T47D (cell line): Measurements from ENCODE around the gene CRTC1.

Source experiments
- DNase-seq, 2 experiments: peaks; one replicate each; pipeline versions ENCODE4 v3.0.0 to v3.0.0-alpha.2; 2011 to 2012; ENCODE audit warnings: low read depth in 1 of 2, low spot score in 1 of 2
- JUND ChIP-seq: IDR thresholded peaks from 2 replicates; pipeline ENCODE4 v1.6.1; 2012; ENCODE audit warnings: low read depth
- in situ Hi-C: cut with HindIII; loops from 2 replicates; pipeline ENCODE4 v1.10.0; 2016; ENCODE audit warnings: low sequenced_read_pairs, low pct_unique_long_range_greater_than_20kb

The CRTC1 gene

GRCh38 chr19:18656337-18657086 is 27.0 kb upstream of the CRTC1 start:
- TF ChIP-seq JUND = no peak
- in situ Hi-C loops = no loop called here

GRCh38 chr19:18657590-18658365 is 25.7 kb upstream of the CRTC1 start:
- in situ Hi-C loops = no loop called here

More at GRCh38 chr19:18656337-18657086, 27.0 kb upstream of the CRTC1 start:
- DNase-seq = no peak

GRCh38 chr19:18658366-18658855 is 25.1 kb upstream of the CRTC1 start:
- in situ Hi-C loops = no loop called here
- DNase-seq = no peak
- TF ChIP-seq JUND = no peak

More at GRCh38 chr19:18657590-18658365, 25.7 kb upstream of the CRTC1 start:
- no peak for DNase-seq
- TF ChIP-seq JUND = no peak

- TF ChIP-seq JUND = no peak
- in situ Hi-C loops = no loop called here
- DNase-seq = no peak
Measured at GRCh38 chr19:18659281-18660050, 24.0 kb upstream of the CRTC1 start.

GRCh38 chr19:18660051-18660910 is 23.2 kb upstream of the CRTC1 start:
- DNase-seq = no peak
- in situ Hi-C loops = no loop called here
- no peak for TF ChIP-seq JUND

GRCh38 chr19:18660939-18661670 is 22.4 kb upstream of the CRTC1 start:
- no peak for DNase-seq
- in situ Hi-C loops = no loop called here
- TF ChIP-seq JUND = no peak

GRCh38 chr19:18662972-18663732 is 20.3 kb upstream of the CRTC1 start:
- DNase-seq = no peak
- TF ChIP-seq JUND = no peak
- in situ Hi-C loops = no loop called here

- no peak for DNase-seq
- in situ Hi-C loops = no loop called here
- TF ChIP-seq JUND = no peak
Measured at GRCh38 chr19:18663940-18664530, 19.4 kb upstream of the CRTC1 start.

- DNase-seq = no peak
- no peak for TF ChIP-seq JUND
- in situ Hi-C loops = no loop called here
Measured at GRCh38 chr19:18665771-18666202, 17.7 kb upstream of the CRTC1 start.

- TF ChIP-seq JUND = no peak
- DNase-seq = no peak
- in situ Hi-C loops = no loop called here
Measured at GRCh38 chr19:18666317-18666716, 17.2 kb upstream of the CRTC1 start.
